HCEC 1CT (cell line): ENCODE data around the gene MAPK1IP1L.
A peak's percentile ranks its signal among the peaks of the same experiment; 100 is the strongest.

ENCODE experiments used
- DNase-seq: peaks from one replicate; pipeline ENCODE4 v3.0.0-alpha.2; 2017

Gene MAPK1IP1L

GRCh38 chr14:55098561-55098898, 47.1 kb downstream of the MAPK1IP1L start:
- no peak for DNase-seq

- peak; percentile 58 for DNase-seq
Measured at GRCh38 chr14:55099756-55100155, 48.3 kb downstream of the MAPK1IP1L start.

GRCh38 chr14:55101698-55102097, 50.3 kb downstream of the MAPK1IP1L start:
- no peak for DNase-seq

GRCh38 chr14:55102141-55102621, 50.7 kb downstream of the MAPK1IP1L start:
- DNase-seq: peak; percentile 96

GRCh38 chr14:55103005-55103640, 51.7 kb downstream of the MAPK1IP1L start:
- peak; percentile 98 for DNase-seq

- DNase-seq: no peak
Measured at GRCh38 chr14:55103971-55104954, 52.8 kb downstream of the MAPK1IP1L start.

GRCh38 chr14:55105991-55106390, 54.5 kb downstream of the MAPK1IP1L start:
- DNase-seq: no peak

GRCh38 chr14:55107766-55108554, 56.5 kb downstream of the MAPK1IP1L start:
- DNase-seq: peak; percentile 99

- DNase-seq: no peak
Measured at GRCh38 chr14:55109836-55110235, 58.4 kb downstream of the MAPK1IP1L start.

- no peak for DNase-seq
Measured at GRCh38 chr14:55111122-55111708, 59.8 kb downstream of the MAPK1IP1L start.

- DNase-seq: no peak
Measured at GRCh38 chr14:55114720-55115119, 63.3 kb downstream of the MAPK1IP1L start.

GRCh38 chr14:55115460-55115859, 64.0 kb downstream of the MAPK1IP1L start:
- no peak for DNase-seq

GRCh38 chr14:55115861-55116245, 64.4 kb downstream of the MAPK1IP1L start:
- no peak for DNase-seq

- no peak for DNase-seq
Measured at GRCh38 chr14:55116246-55117030, 65.0 kb downstream of the MAPK1IP1L start.

- no peak for DNase-seq
Measured at GRCh38 chr14:55117803-55118441, 66.5 kb downstream of the MAPK1IP1L start.

GRCh38 chr14:55118761-55119160, 67.3 kb downstream of the MAPK1IP1L start:
- DNase-seq: no peak
